Gastrocnemius medialis (tissue), 4 donors: ENCODE measurements around the gene SMDT1. TPM values are rescaled to one million over a fixed set of nuclear protein-coding genes. Genes with fewer than 3 reads are reported as not detected.

Experiments
- ATAC-seq, 2 donors: fragments of 150-250 bp; one replicate each; pipeline ENCODE4 v1.9.1; 2016
- DNase-seq, 2 donors: peaks; one replicate each; pipeline ENCODE4 v3.0.0-alpha.2; 2019
- H3K27ac ChIP-seq, 4 donors: fragments of 200-600 bp; sonication (generic); 1 replicate in 1 of 4; 2 replicates in 3 of 4; pipeline ENCODE4 v1.5.1; 2016 to 2018; ENCODE audit warnings: mild to moderate bottlenecking in 2 of 4, moderate library complexity in 1 of 4
- H3K27me3 ChIP-seq, 3 donors: fragments of 200-600 bp; sonication (generic) in 2 of 3; 1 replicate in 1 of 3; 2 replicates in 2 of 3; pipeline versions ENCODE4 v1.5.1 to v1.6.0; 2016 to 2019; ENCODE audit warnings: mild to moderate bottlenecking in 1 of 3, moderate library complexity in 1 of 3
- H3K36me3 ChIP-seq, 2 donors: fragments of 200-600 bp; sonication (generic) in 1 of 2; one replicate each; pipeline ENCODE4 v1.5.1; 2017 to 2018
- H3K4me1 ChIP-seq, 2 donors: fragments of 200-600 bp; sonication (generic) in 1 of 2; one replicate each; pipeline ENCODE4 v1.5.1; 2016 to 2017; ENCODE audit warnings: mild to moderate bottlenecking in 2 of 2
- H3K4me3 ChIP-seq, 4 donors: fragments of 200-600 bp; sonication (generic) in 3 of 4; 1 replicate in 1 of 4; 2 replicates in 3 of 4; pipeline ENCODE4 v1.5.1; 2016 to 2019; ENCODE audit warnings: mild to moderate bottlenecking in 2 of 4
- H3K9me3 ChIP-seq, 3 donors: fragments of 200-600 bp; sonication (generic) in 2 of 3; 1 replicate in 1 of 3; 2 replicates in 2 of 3; pipeline ENCODE4 v1.5.1; 2016 to 2019
- CTCF ChIP-seq, 5 experiments: fragments of 450-650 bp in 3 of 5; fragments of 200-600 bp in 2 of 5; sonication (generic) in 2 of 5; IDR thresholded peaks in 4 of 5; conservative IDR thresholded peaks in 1 of 5; 1 replicate in 4 of 5; 2 replicates in 1 of 5; pipeline ENCODE4 v1.5.1; 2016 to 2019; ENCODE audit warnings: antibody characterized with exemption in 5 of 5, mild to moderate bottlenecking in 3 of 5, moderate library complexity in 3 of 5
- POLR2A ChIP-seq, 2 donors: fragments of 450-650 bp; IDR thresholded peaks; one replicate each; pipeline ENCODE4 v1.6.1; 2017; ENCODE audit warnings: antibody characterized with exemption in 2 of 2, mild to moderate bottlenecking in 2 of 2, moderate library complexity in 2 of 2
- in situ Hi-C, 4 donors: fragments of 200-750 bp; cut with MboI; loops; one replicate each; pipeline versions ENCODE4 v1.15.0 to v1.8.0; 2017; ENCODE audit warnings: low sequenced_read_pairs in 4 of 4
- intact Hi-C: fragments of 100-400 bp; cut with DNase I; formaldehyde crosslinking; loops from one replicate; pipeline ENCODE4 v1.15.1; 2023; ENCODE audit warnings: low total_unique reads
- total RNA-seq, 4 donors: library from RNA; depleted of rRNA; stranded (reverse); fragments of >200 nt; gene quantifications; one replicate each; pipeline versions ENCODE4 v1.1.0 to v1.2.3, GENCODE V29; 2016

SMDT1 gene
- total RNA-seq, 4 donors from 2014 or later: 7.9 to 14.6 (median 9.8) TPM

GRCh38 chr22:42060489-42060888, 19.0 kb upstream of the SMDT1 start:
- H3K27me3 ChIP-seq: no peaks in the 10 kb centered on the region
- no peak overlapping the region for H3K27ac ChIP-seq
- H3K4me1 ChIP-seq: no peaks in the 10 kb centered on the region
- ATAC-seq (no peak), DNase-seq (no peak)
- no peaks in the 10 kb centered on the region for H3K9me3 ChIP-seq
- no peak for TF ChIP-seq CTCF (IDR thresholded peaks at IDR 0.05 in 4 of 5, conservative IDR thresholded peaks at IDR 0.05 in 1 of 5)
- no peak for TF ChIP-seq POLR2A (IDR thresholded peaks at IDR 0.05)
- no peak overlapping the region for H3K4me3 ChIP-seq
- intact Hi-C loops: no loop called here
- in situ Hi-C loops: no loop called here
- H3K36me3 ChIP-seq: peaks cover 0 to 58% of the 10 kb centered on the region in 2 donors

GRCh38 chr22:42061041-42061440, 18.5 kb upstream of the SMDT1 start:
- Histone ChIP-seq H3K36me3 (peaks cover 0 to 64% of the 10 kb centered on the region in 2 donors), H3K4me1 (no peaks in the 10 kb centered on the region), H3K27ac (no peak overlapping the region), H3K4me3 (no peak overlapping the region), H3K27me3 (no peaks in the 10 kb centered on the region), H3K9me3 (no peaks in the 10 kb centered on the region)
- in situ Hi-C loops (no loop called here), intact Hi-C loops (no loop called here)
- DNase-seq (no peak), ATAC-seq (no peak)
- TF ChIP-seq POLR2A (IDR thresholded peaks at IDR 0.05): no peak
- TF ChIP-seq CTCF (IDR thresholded peaks at IDR 0.05 in 4 of 5, conservative IDR thresholded peaks at IDR 0.05 in 1 of 5): no peak

- ATAC-seq: no peak
- Histone ChIP-seq H3K27me3 (no peaks in the 10 kb centered on the region), H3K36me3 (peaks cover 0 to 78% of the 10 kb centered on the region in 2 donors), H3K4me1 (no peaks in the 10 kb centered on the region), H3K9me3 (no peaks in the 10 kb centered on the region), H3K4me3 (no peak overlapping the region), H3K27ac (no peak overlapping the region)
- DNase-seq: no peak
- no peak for TF ChIP-seq CTCF (IDR thresholded peaks at IDR 0.05 in 4 of 5, conservative IDR thresholded peaks at IDR 0.05 in 1 of 5)
- no peak for TF ChIP-seq POLR2A (IDR thresholded peaks at IDR 0.05)
- in situ Hi-C loops (no loop called here), intact Hi-C loops (no loop called here)
Measured at GRCh38 chr22:42062506-42063170, 16.9 kb upstream of the SMDT1 start.

GRCh38 chr22:42064629-42065028, 14.9 kb upstream of the SMDT1 start:
- Histone ChIP-seq H3K36me3 (peaks cover 0 to 67% of the 10 kb centered on the region in 2 donors), H3K9me3 (no peaks in the 10 kb centered on the region), H3K4me3 (no peak overlapping the region), H3K27me3 (no peaks in the 10 kb centered on the region), H3K27ac (no peak overlapping the region), H3K4me1 (peaks cover 1 to 2% of the 10 kb centered on the region in 2 donors)
- in situ Hi-C loops (no loop called here), intact Hi-C loops (no loop called here)
- DNase-seq: no peak
- no peak for ATAC-seq
- TF ChIP-seq CTCF (IDR thresholded peaks at IDR 0.05 in 4 of 5, conservative IDR thresholded peaks at IDR 0.05 in 1 of 5) (no peak), POLR2A (IDR thresholded peaks at IDR 0.05) (no peak)
